Measurements from ENCODE around the gene ARID2.

The ARID2 gene

GRCh38 chr12:45701296-45701695, 28.2 kb upstream of the ARID2 start:
- H3K4me1 ChIP-seq (ENCODE audit: control insufficient read depth, insufficient read depth, low read length): no peaks in the 10 kb centered on the region
- no peaks in the 10 kb centered on the region for H3K9me3 ChIP-seq (ENCODE audit: control insufficient read depth, low read length)
- no peak overlapping the region for H3K9ac ChIP-seq (ENCODE audit: low read length)
- no peak overlapping the region for H3K4me3 ChIP-seq (ENCODE audit: low read length)
- no peaks in the 10 kb centered on the region for H3K36me3 ChIP-seq (ENCODE audit: control insufficient read depth, insufficient read depth, low read length)
- H3K27me3 ChIP-seq (ENCODE audit: control insufficient read depth, insufficient read depth, low read length): no peaks in the 10 kb centered on the region

GRCh38 chr12:45703942-45704341, 25.6 kb upstream of the ARID2 start:
- H3K36me3 ChIP-seq (ENCODE audit: control insufficient read depth, insufficient read depth, low read length): no peaks in the 10 kb centered on the region
- H3K27me3 ChIP-seq (ENCODE audit: control insufficient read depth, insufficient read depth, low read length): no peaks in the 10 kb centered on the region
- no peaks in the 10 kb centered on the region for H3K4me1 ChIP-seq (ENCODE audit: control insufficient read depth, insufficient read depth, low read length)

GRCh38 chr12:45704968-45705367, 24.5 kb upstream of the ARID2 start:
- no peaks in the 10 kb centered on the region for H3K27me3 ChIP-seq (ENCODE audit: control insufficient read depth, insufficient read depth, low read length)
- no peaks in the 10 kb centered on the region for H3K9me3 ChIP-seq (ENCODE audit: control insufficient read depth, low read length)
- H3K36me3 ChIP-seq (ENCODE audit: control insufficient read depth, insufficient read depth, low read length): no peaks in the 10 kb centered on the region
- H3K9ac ChIP-seq (ENCODE audit: low read length): no peak overlapping the region
- H3K4me3 ChIP-seq (ENCODE audit: low read length): no peak overlapping the region
- H3K4me1 ChIP-seq (ENCODE audit: control insufficient read depth, insufficient read depth, low read length): no peaks in the 10 kb centered on the region

More at GRCh38 chr12:45703942-45704341, 25.6 kb upstream of the ARID2 start:
- no peaks in the 10 kb centered on the region for H3K9me3 ChIP-seq (ENCODE audit: control insufficient read depth, low read length)
- H3K4me3 ChIP-seq (ENCODE audit: low read length): no peak overlapping the region
- H3K9ac ChIP-seq (ENCODE audit: low read length): no peak overlapping the region

- no peaks in the 10 kb centered on the region for H3K27me3 ChIP-seq (ENCODE audit: control insufficient read depth, insufficient read depth, low read length)
- H3K4me1 ChIP-seq (ENCODE audit: control insufficient read depth, insufficient read depth, low read length): no peaks in the 10 kb centered on the region
- H3K4me3 ChIP-seq (ENCODE audit: low read length): no peak overlapping the region
- H3K9me3 ChIP-seq (ENCODE audit: control insufficient read depth, low read length): no peaks in the 10 kb centered on the region
- H3K9ac ChIP-seq (ENCODE audit: low read length): no peak overlapping the region
- H3K36me3 ChIP-seq (ENCODE audit: control insufficient read depth, insufficient read depth, low read length): no peaks in the 10 kb centered on the region
Observed at GRCh38 chr12:45705404-45705803, 24.1 kb upstream of the ARID2 start.

- Histone ChIP-seq H3K4me3 (ENCODE audit: low read length) (no peak overlapping the region), H3K36me3 (ENCODE audit: control insufficient read depth, insufficient read depth, low read length) (no peaks in the 10 kb centered on the region), H3K9me3 (ENCODE audit: control insufficient read depth, low read length) (no peaks in the 10 kb centered on the region), H3K27me3 (ENCODE audit: control insufficient read depth, insufficient read depth, low read length) (no peaks in the 10 kb centered on the region), H3K4me1 (ENCODE audit: control insufficient read depth, insufficient read depth, low read length) (no peaks in the 10 kb centered on the region), H3K9ac (ENCODE audit: low read length) (no peak overlapping the region)
Observed at GRCh38 chr12:45707241-45707857, 22.2 kb upstream of the ARID2 start.

- Histone ChIP-seq H3K9me3 (ENCODE audit: control insufficient read depth, low read length) (no peaks in the 10 kb centered on the region), H3K27me3 (ENCODE audit: control insufficient read depth, insufficient read depth, low read length) (no peaks in the 10 kb centered on the region), H3K36me3 (ENCODE audit: control insufficient read depth, insufficient read depth, low read length) (no peaks in the 10 kb centered on the region), H3K9ac (ENCODE audit: low read length) (no peak overlapping the region), H3K4me1 (ENCODE audit: control insufficient read depth, insufficient read depth, low read length) (no peaks in the 10 kb centered on the region), H3K4me3 (ENCODE audit: low read length) (no peak overlapping the region)
Observed at GRCh38 chr12:45708363-45708762, 21.1 kb upstream of the ARID2 start.

DNA sequence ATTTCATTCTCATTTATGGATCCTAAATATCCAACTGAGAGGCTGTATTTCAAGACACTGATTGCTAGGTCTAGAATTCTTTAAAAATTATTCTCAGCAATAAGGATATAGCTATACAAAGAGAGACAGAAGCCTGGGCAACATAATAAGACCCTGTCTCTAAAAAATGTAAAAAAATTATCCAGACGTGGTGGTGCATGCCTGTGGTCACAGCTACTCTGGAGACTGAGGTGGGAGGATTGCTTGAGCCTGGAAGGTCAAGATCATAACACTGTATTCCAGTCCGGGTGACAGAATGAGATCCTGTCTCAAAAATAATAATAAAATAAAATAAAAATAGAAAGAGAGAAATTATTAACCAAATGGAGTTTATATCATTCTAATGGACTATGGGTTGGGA, 20.6 kb upstream of the ARID2 start:
- Histone ChIP-seq H3K9me3 (ENCODE audit: control insufficient read depth, low read length) (no peaks in the 10 kb centered on the region), H3K9ac (ENCODE audit: low read length) (no peak overlapping the region), H3K4me3 (ENCODE audit: low read length) (no peak overlapping the region), H3K4me1 (ENCODE audit: control insufficient read depth, insufficient read depth, low read length) (no peaks in the 10 kb centered on the region), H3K27me3 (ENCODE audit: control insufficient read depth, insufficient read depth, low read length) (no peaks in the 10 kb centered on the region), H3K36me3 (ENCODE audit: control insufficient read depth, insufficient read depth, low read length) (no peaks in the 10 kb centered on the region)

DNA sequence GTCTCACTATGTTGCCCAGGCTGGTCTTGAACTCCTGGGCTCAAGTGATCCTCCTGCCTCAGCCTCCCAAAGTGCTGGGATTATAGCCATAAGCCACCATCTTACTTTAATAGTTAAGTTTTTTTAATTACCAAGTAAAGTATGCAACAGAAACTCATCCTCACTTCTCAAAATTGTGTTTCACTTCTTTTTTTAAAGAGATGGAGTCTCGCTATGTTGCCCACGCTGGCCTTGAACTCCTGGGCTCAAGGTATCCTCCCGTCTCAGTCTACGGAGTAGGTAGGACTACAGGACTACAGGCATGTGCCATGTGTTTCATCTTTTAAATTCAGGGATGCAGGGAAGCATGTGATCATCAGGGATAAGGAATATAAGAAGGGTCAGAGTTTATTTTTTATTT, 17.2 kb upstream of the ARID2 start:
- no peaks in the 10 kb centered on the region for H3K27me3 ChIP-seq (ENCODE audit: control insufficient read depth, insufficient read depth, low read length)
- H3K9ac ChIP-seq (ENCODE audit: low read length): no peak overlapping the region
- no peaks in the 10 kb centered on the region for H3K4me1 ChIP-seq (ENCODE audit: control insufficient read depth, insufficient read depth, low read length)
- H3K9me3 ChIP-seq (ENCODE audit: control insufficient read depth, low read length): no peaks in the 10 kb centered on the region
- no peaks in the 10 kb centered on the region for H3K36me3 ChIP-seq (ENCODE audit: control insufficient read depth, insufficient read depth, low read length)
- no peak overlapping the region for H3K4me3 ChIP-seq (ENCODE audit: low read length)

GRCh38 chr12:45713078-45713477, 16.4 kb upstream of the ARID2 start:
- no peaks in the 10 kb centered on the region for H3K9me3 ChIP-seq (ENCODE audit: control insufficient read depth, low read length)
- no peaks in the 10 kb centered on the region for H3K36me3 ChIP-seq (ENCODE audit: control insufficient read depth, insufficient read depth, low read length)
- H3K4me1 ChIP-seq (ENCODE audit: control insufficient read depth, insufficient read depth, low read length): no peaks in the 10 kb centered on the region
- no peaks in the 10 kb centered on the region for H3K27me3 ChIP-seq (ENCODE audit: control insufficient read depth, insufficient read depth, low read length)
- H3K4me3 ChIP-seq (ENCODE audit: low read length): no peak overlapping the region
- H3K9ac ChIP-seq (ENCODE audit: low read length): no peak overlapping the region

- Histone ChIP-seq H3K27me3 (ENCODE audit: control insufficient read depth, insufficient read depth, low read length) (no peaks in the 10 kb centered on the region), H3K9ac (ENCODE audit: low read length) (no peak overlapping the region), H3K36me3 (ENCODE audit: control insufficient read depth, insufficient read depth, low read length) (no peaks in the 10 kb centered on the region), H3K9me3 (ENCODE audit: control insufficient read depth, low read length) (no peaks in the 10 kb centered on the region), H3K4me1 (ENCODE audit: control insufficient read depth, insufficient read depth, low read length) (no peaks in the 10 kb centered on the region), H3K4me3 (ENCODE audit: low read length) (no peak overlapping the region)
Observed at GRCh38 chr12:45718306-45718705, 11.2 kb upstream of the ARID2 start.

DNA sequence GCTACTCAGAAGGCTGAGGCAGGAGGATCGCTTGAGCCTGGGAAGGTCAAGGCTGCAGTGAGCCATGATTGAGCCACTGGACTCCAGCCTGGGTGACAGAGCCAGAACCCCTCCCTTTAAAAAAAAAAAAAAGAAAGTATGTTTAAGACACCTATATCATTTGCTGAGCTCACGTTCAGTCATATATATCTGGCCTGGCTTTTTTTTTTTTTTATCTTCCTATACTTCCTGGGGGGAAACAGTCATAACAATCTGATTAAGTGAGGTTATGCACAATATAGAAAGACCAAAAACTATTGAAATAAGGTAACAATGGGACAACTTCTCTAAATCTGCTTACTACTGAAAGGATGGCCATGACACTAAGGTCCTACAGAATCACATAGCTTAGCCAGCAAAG, 9.4 kb upstream of the ARID2 start:
- no peaks in the 10 kb centered on the region for H3K36me3 ChIP-seq (ENCODE audit: control insufficient read depth, insufficient read depth, low read length)
- H3K9me3 ChIP-seq (ENCODE audit: control insufficient read depth, low read length): no peaks in the 10 kb centered on the region
- no peak overlapping the region for H3K4me3 ChIP-seq (ENCODE audit: low read length)
- no peak overlapping the region for H3K9ac ChIP-seq (ENCODE audit: low read length)
- no peaks in the 10 kb centered on the region for H3K27me3 ChIP-seq (ENCODE audit: control insufficient read depth, insufficient read depth, low read length)
- H3K4me1 ChIP-seq (ENCODE audit: control insufficient read depth, insufficient read depth, low read length): peaks cover 3% of the 10 kb centered on the region

DNA sequence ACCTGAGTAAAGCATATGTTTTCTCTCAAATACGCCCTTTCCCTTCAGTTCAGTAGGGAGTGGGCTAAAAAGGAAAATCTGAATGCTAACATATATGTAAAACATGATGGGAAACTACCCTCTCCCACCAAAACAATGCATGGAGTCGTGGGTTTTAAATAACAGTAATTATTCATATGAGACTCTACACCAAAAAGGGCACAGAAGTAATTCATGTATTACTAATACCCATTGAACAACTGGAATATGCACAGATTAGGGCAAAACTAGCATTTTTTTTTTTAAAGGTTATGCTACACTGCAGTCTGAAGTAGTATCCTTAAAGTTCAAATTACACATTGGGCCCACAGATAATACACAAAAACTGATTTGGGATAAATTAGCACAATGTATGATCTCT, 8.1 kb upstream of the ARID2 start:
- Histone ChIP-seq H3K27me3 (ENCODE audit: control insufficient read depth, insufficient read depth, low read length) (no peaks in the 10 kb centered on the region), H3K4me1 (ENCODE audit: control insufficient read depth, insufficient read depth, low read length) (peaks cover 6% of the 10 kb centered on the region), H3K36me3 (ENCODE audit: control insufficient read depth, insufficient read depth, low read length) (no peaks in the 10 kb centered on the region), H3K9ac (ENCODE audit: low read length) (no peak overlapping the region), H3K9me3 (ENCODE audit: control insufficient read depth, low read length) (no peaks in the 10 kb centered on the region), H3K4me3 (ENCODE audit: low read length) (no peak overlapping the region)

DNA sequence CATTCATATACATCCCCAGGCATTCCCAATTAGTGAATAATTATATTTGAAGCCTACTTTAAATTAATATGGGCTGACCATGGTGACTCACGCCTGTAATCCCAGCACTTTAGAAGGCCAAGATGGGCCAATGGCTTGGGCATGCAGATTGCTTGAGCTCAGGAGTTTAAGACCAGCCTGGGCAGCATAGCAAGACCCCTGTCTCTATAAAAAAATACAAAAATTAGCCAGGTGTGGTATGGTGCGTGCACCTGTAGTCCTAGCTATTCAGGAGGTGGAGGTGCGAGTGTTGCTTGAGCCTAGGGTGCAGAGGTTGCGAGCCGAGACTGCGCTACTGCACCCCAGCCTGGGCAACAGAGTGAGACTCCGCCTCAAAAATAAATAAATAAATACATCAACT, 7.6 kb upstream of the ARID2 start:
- Histone ChIP-seq H3K9ac (ENCODE audit: low read length) (no peak overlapping the region), H3K4me3 (ENCODE audit: low read length) (no peak overlapping the region), H3K36me3 (ENCODE audit: control insufficient read depth, insufficient read depth, low read length) (no peaks in the 10 kb centered on the region), H3K27me3 (ENCODE audit: control insufficient read depth, insufficient read depth, low read length) (no peaks in the 10 kb centered on the region), H3K4me1 (ENCODE audit: control insufficient read depth, insufficient read depth, low read length) (peaks cover 6% of the 10 kb centered on the region), H3K9me3 (ENCODE audit: control insufficient read depth, low read length) (no peaks in the 10 kb centered on the region)
